K562 (cell line): ENCODE results near the gene USP15. TPM values are rescaled to one million over a fixed set of nuclear protein-coding genes. Genes with fewer than 3 reads are reported as not detected.

ENCODE experiments used
- BRF1 ChIP-seq: IDR thresholded peaks from 3 replicates; pipeline ENCODE4 v1.6.1; 2011; ENCODE audit warnings: borderline replicate concordance, mild to moderate bottlenecking; ENCODE audit not compliant: insufficient read length; ENCODE audit errors: extremely low read depth
- CBX2 ChIP-seq: fragments of 200-600 bp; sonication (generic); IDR thresholded peaks from one replicate; pipeline ENCODE4 v1.6.1; 2012; ENCODE audit warnings: mild to moderate bottlenecking, low read length, inconsistent platforms; ENCODE audit not compliant: insufficient read depth, poor library complexity, severe bottlenecking
- EHMT2 ChIP-seq: fragments of 450-650 bp; IDR thresholded peaks from 2 replicates; pipeline ENCODE4 v1.6.1; 2018; ENCODE audit warnings: antibody characterized with exemption
- FOXA3 ChIP-seq, 2 experiments: fragments of 450-650 bp in 1 of 2; sonication (generic) in 1 of 2; formaldehyde crosslinking; IDR thresholded peaks in 1 of 2; conservative IDR thresholded peaks in 1 of 2; 2 replicates each; pipeline versions ENCODE4 v1.4.0 to v1.8.0; 2020 to 2022; ENCODE audit warnings: mild to moderate bottlenecking in 2 of 2, missing genetic modification reagents in 1 of 2
- FOXJ3 ChIP-seq: sonication (generic); formaldehyde crosslinking; IDR thresholded peaks from 2 replicates; pipeline ENCODE4 v1.4.0; 2020; ENCODE audit warnings: mild to moderate bottlenecking, missing genetic modification reagents
- KAT7 ChIP-seq: sonication (generic); formaldehyde crosslinking; IDR thresholded peaks from 2 replicates; pipeline ENCODE4 v1.8.0; 2022; ENCODE audit warnings: missing genetic modification reagents, mild to moderate bottlenecking, borderline replicate concordance
- NFIC ChIP-seq: fragments of 450-650 bp; IDR thresholded peaks from 2 replicates; pipeline ENCODE4 v1.6.1; 2017; ENCODE audit warnings: mild to moderate bottlenecking, inconsistent platforms
- PCBP1 ChIP-seq: fragments of 200-400 bp; formaldehyde crosslinking; IDR thresholded peaks from 2 replicates; pipeline ENCODE4 v1.6.1; 2018; ENCODE audit warnings: mild to moderate bottlenecking, low read depth, low read length; ENCODE audit not compliant: poor library complexity, severe bottlenecking
- PHB2 ChIP-seq: fragments of 450-650 bp; IDR thresholded peaks from 2 replicates; pipeline ENCODE4 v1.6.1; 2017; ENCODE audit warnings: low read depth
- POLR3G ChIP-seq: IDR thresholded peaks from 2 replicates; pipeline ENCODE4 v1.6.1; 2011; ENCODE audit not compliant: insufficient read length, insufficient replicate concordance; ENCODE audit errors: extremely low read depth
- PTBP1 ChIP-seq: fragments of 200-400 bp; formaldehyde crosslinking; IDR thresholded peaks from 2 replicates; pipeline ENCODE4 v1.6.1; 2017; ENCODE audit warnings: low read depth, low read length
- RBM17 ChIP-seq: fragments of 200-400 bp; formaldehyde crosslinking; IDR thresholded peaks from 2 replicates; pipeline ENCODE4 v1.6.1; 2017; ENCODE audit warnings: low read depth, mild to moderate bottlenecking, low read length, borderline replicate concordance
- SMARCA4 ChIP-seq: fragments of 450-650 bp; IDR thresholded peaks from 2 replicates; pipeline ENCODE4 v1.6.1; 2016
- SNAPC5 ChIP-seq: fragments of 250-450 bp; sonication (Bioruptor Pico); IDR thresholded peaks from 2 replicates; pipeline ENCODE4 v1.8.0; 2021; ENCODE audit warnings: moderate library complexity, mild to moderate bottlenecking, inconsistent platforms
- TEAD4 ChIP-seq, 2 experiments: sonication (generic) in 1 of 2; formaldehyde crosslinking in 1 of 2; IDR thresholded peaks; 2 replicates each; pipeline versions ENCODE4 v1.6.1 to v1.8.0; 2012 to 2022; ENCODE audit warnings: borderline replicate concordance in 1 of 2, inconsistent platforms in 1 of 2, low read length in 1 of 2, mild to moderate bottlenecking in 1 of 2, missing genetic modification reagents in 1 of 2
- TGIF2 ChIP-seq: sonication (generic); formaldehyde crosslinking; IDR thresholded peaks from 2 replicates; pipeline ENCODE4 v1.8.1; 2022; ENCODE audit warnings: mild to moderate bottlenecking, missing genetic modification reagents, moderate library complexity
- ZNF217 ChIP-seq: sonication (generic); formaldehyde crosslinking; IDR thresholded peaks from 2 replicates; pipeline ENCODE4 v1.8.0; 2022; ENCODE audit warnings: mild to moderate bottlenecking, missing genetic modification reagents
- ZNF280A ChIP-seq: fragments of 450-650 bp; IDR thresholded peaks from 2 replicates; pipeline ENCODE4 v1.6.1; 2018; ENCODE audit warnings: mild to moderate bottlenecking, low read depth; ENCODE audit not compliant: partially characterized antibody
- ZNF324 ChIP-seq: fragments of 250-450 bp; sonication (Bioruptor Pico); IDR thresholded peaks from 2 replicates; pipeline ENCODE4 v1.4.0; 2020; ENCODE audit warnings: mild to moderate bottlenecking
- ZNF75A ChIP-seq: fragments of 450-650 bp; formaldehyde crosslinking; IDR thresholded peaks from 2 replicates; pipeline ENCODE4 v1.4.0; 2020; ENCODE audit warnings: mild to moderate bottlenecking
- ZNF766 ChIP-seq: fragments of 200-800 bp; sonication (Bioruptor generic); conservative IDR thresholded peaks from 2 replicates; pipeline ENCODE4 v1.6.1; 2016; ENCODE audit warnings: missing genetic modification characterization, missing compliant biosample characterization
- polyA plus RNA-seq, 8 experiments: library from polyadenylated mRNA; depleted of rRNA in 4 of 8; stranded (reverse) in 5 of 8; unstranded in 3 of 8; fragments of >200 nt; fragmentation: Nextera tagmentation in 2 of 8; fragmentation: Illumina TruSeq in 1 of 8; extraction: Ambion mirVana in 2 of 8; extraction: Trizol in 1 of 8; gene quantifications; 2 replicates each; pipeline versions ENCODE4 v1.2.1 to v1.2.3, GENCODE V29; 2011 to 2014; ENCODE audit warnings: inconsistent platforms in 1 of 8, missing spikeins in 1 of 8
- total RNA-seq, 7 experiments: library from RNA; depleted of rRNA in 6 of 7; stranded (reverse); fragments of >200 nt in 6 of 7; fragmentation: Illumina TruSeq in 2 of 7; extraction: Trizol in 2 of 7; gene quantifications; 2 replicates each; pipeline versions ENCODE4 v1.2.1 to v1.2.3, GENCODE V29; 2011 to 2021; ENCODE audit warnings: low replicate concordance in 1 of 7
- TF ChIP-seq, protein P1 (sequence below), 2 experiments: fragments of 450-650 bp; IDR thresholded peaks; 2 replicates each; pipeline ENCODE4 v1.6.1; 2016
- TF ChIP-seq, protein P2 (sequence below), 2 experiments: fragments of 450-650 bp; conservative IDR thresholded peaks; 2 replicates each; pipeline ENCODE4 v1.6.1; 2017; ENCODE audit warnings: mild to moderate bottlenecking in 2 of 2, moderate library complexity in 2 of 2

The USP15 gene
- total and polyA plus RNA-seq, 9 of the 15 experiments (the other 6 are each of a cell fraction or from before 2014, with no cell fraction given), result 140 to 272 (median 182) TPM

DNA sequence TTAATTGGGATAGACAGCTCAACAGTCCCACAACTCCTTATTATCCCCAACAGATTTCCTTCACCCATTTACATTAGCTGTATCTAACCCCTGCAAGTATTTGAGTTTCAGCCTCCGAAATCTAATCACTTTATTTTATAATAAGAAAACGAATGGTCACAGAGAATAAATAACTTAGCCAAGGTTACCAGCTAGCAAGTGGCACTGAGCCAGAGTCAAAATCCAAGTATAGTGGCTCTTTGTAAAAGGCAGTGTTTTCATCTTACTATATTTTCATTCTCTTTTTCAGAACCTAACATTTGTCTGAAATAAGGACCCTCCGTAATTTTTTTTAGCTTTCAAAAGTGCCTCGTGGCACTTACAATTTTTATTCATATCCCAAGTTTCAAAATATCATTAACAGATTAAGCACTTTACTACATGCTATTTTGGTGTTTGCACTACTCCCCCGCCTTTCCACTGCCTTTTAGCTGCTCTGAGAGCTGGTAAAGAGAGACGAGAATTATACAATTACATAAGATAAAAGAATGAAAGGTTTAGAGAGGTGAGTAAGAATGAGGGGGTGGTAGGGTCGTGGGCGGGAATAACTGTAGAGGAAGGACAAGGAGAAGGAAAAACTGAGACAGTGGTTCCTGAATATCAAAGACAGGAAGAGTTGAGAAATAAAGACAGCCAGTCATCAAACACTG lies 3.7 kb upstream of the USP15 start (continued):
- TF ChIP-seq BRF1 (no peak), POLR3G (no peak), ZNF280A (no peak), TEAD4 (IDR thresholded peaks at IDR 0.05; ENCODE audit: low read length) (peak; percentile 27; the same call in 1 of the 2 replicates), TEAD4 (CRISPR knock-in tag; IDR thresholded peaks at IDR 0.05; ENCODE audit: borderline replicate concordance) (no peak), ZNF324 (CRISPR knock-in tag) (no peak), ZNF766 (CRISPR knock-in tag) (no peak), EHMT2 (0 out of 2 replicates have a peak, but pooled peaks have one; percentile 21), ZNF75A (CRISPR knock-in tag) (no peak), KAT7 (CRISPR knock-in tag) (no peak), CBX2 (no peak), FOXA3 (CRISPR knock-in tag; conservative IDR thresholded peaks at IDR 0.05 in 1 of 2, IDR thresholded peaks at IDR 0.05 in 1 of 2) (peak; percentile 48 to 64; a peak in 1 of 4 replicates), PTBP1 (no peak), FOXJ3 (CRISPR knock-in tag) (no peak), SMARCA4 (peak; percentile 55), SNAPC5 (CRISPR knock-in tag) (no peak), PHB2 (no peak), TGIF2 (CRISPR knock-in tag) (no peak), PCBP1 (no peak), ZNF217 (CRISPR knock-in tag) (no peak), RBM17 (no peak), NFIC (peak; percentile 31)
- TF ChIP-seq, protein P1, sequence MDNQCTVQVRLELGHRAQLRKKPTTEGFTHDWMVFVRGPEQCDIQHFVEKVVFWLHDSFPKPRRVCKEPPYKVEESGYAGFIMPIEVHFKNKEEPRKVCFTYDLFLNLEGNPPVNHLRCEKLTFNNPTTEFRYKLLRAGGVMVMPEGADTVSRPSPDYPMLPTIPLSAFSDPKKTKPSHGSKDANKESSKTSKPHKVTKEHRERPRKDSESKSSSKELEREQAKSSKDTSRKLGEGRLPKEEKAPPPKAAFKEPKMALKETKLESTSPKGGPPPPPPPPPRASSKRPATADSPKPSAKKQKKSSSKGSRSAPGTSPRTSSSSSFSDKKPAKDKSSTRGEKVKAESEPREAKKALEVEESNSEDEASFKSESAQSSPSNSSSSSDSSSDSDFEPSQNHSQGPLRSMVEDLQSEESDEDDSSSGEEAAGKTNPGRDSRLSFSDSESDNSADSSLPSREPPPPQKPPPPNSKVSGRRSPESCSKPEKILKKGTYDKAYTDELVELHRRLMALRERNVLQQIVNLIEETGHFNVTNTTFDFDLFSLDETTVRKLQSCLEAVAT (IDR thresholded peaks at IDR 0.05), result peak; percentile 50 to 61; a peak in 1 of 4 replicates
- TF ChIP-seq, protein P2, sequence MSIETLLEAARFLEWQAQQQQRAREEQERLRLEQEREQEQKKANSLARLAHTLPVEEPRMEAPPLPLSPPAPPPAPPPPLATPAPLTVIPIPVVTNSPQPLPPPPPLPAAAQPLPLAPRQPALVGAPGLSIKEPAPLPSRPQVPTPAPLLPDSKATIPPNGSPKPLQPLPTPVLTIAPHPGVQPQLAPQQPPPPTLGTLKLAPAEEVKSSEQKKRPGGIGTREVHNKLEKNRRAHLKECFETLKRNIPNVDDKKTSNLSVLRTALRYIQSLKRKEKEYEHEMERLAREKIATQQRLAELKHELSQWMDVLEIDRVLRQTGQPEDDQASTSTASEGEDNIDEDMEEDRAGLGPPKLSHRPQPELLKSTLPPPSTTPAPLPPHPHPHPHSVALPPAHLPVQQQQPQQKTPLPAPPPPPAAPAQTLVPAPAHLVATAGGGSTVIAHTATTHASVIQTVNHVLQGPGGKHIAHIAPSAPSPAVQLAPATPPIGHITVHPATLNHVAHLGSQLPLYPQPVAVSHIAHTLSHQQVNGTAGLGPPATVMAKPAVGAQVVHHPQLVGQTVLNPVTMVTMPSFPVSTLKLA (conservative IDR thresholded peaks at IDR 0.05), result no peak
